ENCODE measurements around the gene ATAD3A. TPM values are rescaled to one million over a fixed set of nuclear protein-coding genes. Genes with fewer than 3 reads are reported as not detected.
"Not testable (repeated sequence)": the region's sequence is repeated elsewhere in the genome, so short reads cannot be mapped to it uniquely, and the experiment has no call there.

The ATAD3A gene
- total RNA-seq, result 10 to 100 TPM; 11.3 to 25.7 (median 17.8) TPM
- 10 to 100 TPM; 13.4 to 29.0 (median 14.3) TPM for polyA plus RNA-seq
- long read RNA-seq, donor 1, partial matches to known transcripts, result 0 of 5 reads
- long read RNA-seq, donor 1, other reads (novel, unspliced or antisense), result 0 of 5 reads
- long read RNA-seq, donor 2, transcript ATAD3A-203 (16 exons, 2,492 nt), result major isoform, 8 of 8 reads
- long read RNA-seq, donor 2, partial matches to known transcripts, result 0 of 8 reads
- long read RNA-seq, donor 2, other reads (novel, unspliced or antisense), result 0 of 8 reads

- Histone ChIP-seq H3K4me3 (peak within 1 kb of the TSS; percentile 77 to 94 (median 84)), H3K27me3 (replicated peaks in 1 of 7) (no peaks in the 10 kb centered on the region), H3K4me1 (peaks cover 3 to 31% (median 14%) of the 10 kb centered on the region in 6 donors), H3K27ac (peak within 1 kb of the TSS; percentile 86 to 95 (median 92)), H3K36me3 (peaks cover 0 to 17% (median 0%) of the 10 kb centered on the region in 6 donors), H3K9me3 (no peaks in the 10 kb centered on the region)
- intact Hi-C loops (cut with DNase I; ENCODE audit: low total_unique reads), result no loop called here
- TF ChIP-seq CTCF (IDR thresholded peaks at IDR 0.05 in 8 of 11, conservative IDR thresholded peaks at IDR 0.05 in 3 of 11), result peak in 5 of 11 experiments; percentile 8 to 22 (median 21)
- peak in 1 of 3 donors; percentile 88 for TF ChIP-seq POLR2A (IDR thresholded peaks at IDR 0.05)
- peak; percentile 95 to 98 (median 96) for TF ChIP-seq POLR2AphosphoS5 (IDR thresholded peaks at IDR 0.05)
- DNase-seq, result peak; percentile 99
- WGBS, 5 donors, result 0 to 1% (median 0%) methylated on average over 34 to 99 of the region's 99 CpGs
Observed at GRCh38 chr1:1511533-1512285, at the start of gene ATAD3A. ATAD3A (plus strand) TSS chr1:1512162; CDS start chr1:1512269, 107 bp downstream.

DNA sequence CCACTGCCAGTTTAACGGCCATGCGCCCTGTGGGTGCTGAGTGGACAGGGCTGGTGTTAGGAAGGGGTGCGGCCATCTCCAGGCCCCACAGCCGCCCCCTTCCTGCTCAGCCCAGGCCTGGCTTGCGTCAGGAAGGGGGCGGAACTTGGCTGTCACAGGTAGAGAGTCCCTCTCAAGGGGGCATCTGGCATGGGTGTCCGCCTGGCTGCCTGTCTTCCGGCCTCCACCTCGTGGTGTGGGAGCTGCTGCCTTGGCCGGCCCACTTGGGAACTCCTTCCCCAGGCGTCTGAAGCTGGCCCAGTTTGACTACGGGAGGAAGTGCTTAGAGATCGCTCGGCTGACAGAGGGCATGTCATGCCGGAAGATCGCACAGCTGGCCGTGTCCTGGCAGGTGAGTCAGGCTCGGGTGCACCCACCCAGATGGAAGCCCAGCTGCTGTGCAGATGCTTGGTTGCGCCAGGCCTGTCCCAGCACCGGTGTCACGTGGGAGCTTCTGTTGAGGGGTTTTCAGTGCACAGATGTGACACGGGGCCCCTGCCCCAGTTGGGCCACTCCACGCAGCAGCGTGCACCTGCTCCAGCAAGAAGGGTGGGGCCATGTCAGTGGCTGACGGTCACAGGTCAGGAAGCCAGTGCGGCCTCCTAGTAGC, 49.5 kb upstream of the ATAD3A start:
- peak overlapping the region in 3 of 8 donors; percentile 5 to 53 (median 17) for H3K4me3 ChIP-seq
- peak overlapping the region in 4 of 8 donors; percentile 18 to 71 (median 46) for H3K27ac ChIP-seq
- H3K36me3 ChIP-seq, result no peaks in the 10 kb centered on the region
- intact Hi-C loops (cut with DNase I; ENCODE audit: low total_unique reads), result no loop called here
- H3K4me1 ChIP-seq, result peaks cover 0 to 11% (median 3%) of the 10 kb centered on the region in 6 donors
- peaks cover 0 to 36% (median 0%) of the 10 kb centered on the region in 7 donors for H3K27me3 ChIP-seq (replicated peaks in 1 of 7)
- peak; percentile 65 to 71 (median 69) for TF ChIP-seq POLR2AphosphoS5 (IDR thresholded peaks at IDR 0.05)
- TF ChIP-seq POLR2A (IDR thresholded peaks at IDR 0.05), result no peak
- no peak for DNase-seq
- 44 to 70% (median 63%) methylated on average over 19 to 26 of the region's 26 CpGs for WGBS, 5 donors
- no peaks in the 10 kb centered on the region for H3K9me3 ChIP-seq

GRCh38 chr1:1463312-1463711, 48.6 kb upstream of the ATAD3A start:
- peak overlapping the region in 1 of 8 donors; percentile 53 for H3K4me3 ChIP-seq
- TF ChIP-seq CTCF (IDR thresholded peaks at IDR 0.05 in 8 of 11, conservative IDR thresholded peaks at IDR 0.05 in 3 of 11) (no peak), POLR2A (IDR thresholded peaks at IDR 0.05) (no peak)
- H3K9me3 ChIP-seq, result no peaks in the 10 kb centered on the region
- intact Hi-C loops (cut with DNase I; ENCODE audit: low total_unique reads), result no loop called here
- DNase-seq, result no peak
- WGBS, 5 donors, result 83 to 95% (median 89%) methylated on average over 7 of the region's 7 CpGs
- peak overlapping the region in 1 of 8 donors; percentile 71 for H3K27ac ChIP-seq
- H3K27me3 ChIP-seq (replicated peaks in 1 of 7), result peaks cover 0 to 36% (median 0%) of the 10 kb centered on the region in 7 donors
- no peaks in the 10 kb centered on the region for H3K36me3 ChIP-seq
- peaks cover 0 to 11% (median 3%) of the 10 kb centered on the region in 6 donors for H3K4me1 ChIP-seq

- intact Hi-C loops (cut with DNase I; ENCODE audit: low total_unique reads); H3K27ac ChIP-seq; DNase-seq; H3K9me3 ChIP-seq; H3K36me3 ChIP-seq; H3K4me3 ChIP-seq; H3K27me3 ChIP-seq (replicated peaks in 1 of 7): not testable (repeated sequence)
- peaks cover 0 to 24% (median 18%) of the 10 kb centered on the region in 6 donors for H3K4me1 ChIP-seq
- 71 to 89% (median 85%) methylated on average over 26 to 40 of the region's 44 CpGs for WGBS, 5 donors
Observed at GRCh38 chr1:1468196-1468985, 43.6 kb upstream of the ATAD3A start.

Measured in spleen (tissue), 13 donors.